Lower leg skin (tissue), 3 donors: ENCODE measurements around the gene LRRC36.

Experiments used
- CTCF ChIP-seq, 3 donors: fragments of 450-650 bp; IDR thresholded peaks; one replicate each; pipeline ENCODE4 v1.5.1; 2016; ENCODE audit warnings: antibody characterized with exemption in 3 of 3, mild to moderate bottlenecking in 3 of 3, moderate library complexity in 2 of 3
- POLR2A ChIP-seq, 2 donors: fragments of 450-650 bp; IDR thresholded peaks; one replicate each; pipeline ENCODE4 v1.6.1; 2016 to 2017; ENCODE audit warnings: antibody characterized with exemption in 2 of 2, mild to moderate bottlenecking in 1 of 2, moderate library complexity in 1 of 2

- TF ChIP-seq CTCF (IDR thresholded peaks at IDR 0.05) (no peak), POLR2A (IDR thresholded peaks at IDR 0.05) (no peak)
Observed at GRCh38 chr16:67413978-67414911, 87.6 kb downstream of the LRRC36 start.
